ENCODE data around the gene C6orf141.
A peak's percentile ranks its signal among the peaks of the same experiment; 100 is the strongest.

Gene C6orf141

DNA sequence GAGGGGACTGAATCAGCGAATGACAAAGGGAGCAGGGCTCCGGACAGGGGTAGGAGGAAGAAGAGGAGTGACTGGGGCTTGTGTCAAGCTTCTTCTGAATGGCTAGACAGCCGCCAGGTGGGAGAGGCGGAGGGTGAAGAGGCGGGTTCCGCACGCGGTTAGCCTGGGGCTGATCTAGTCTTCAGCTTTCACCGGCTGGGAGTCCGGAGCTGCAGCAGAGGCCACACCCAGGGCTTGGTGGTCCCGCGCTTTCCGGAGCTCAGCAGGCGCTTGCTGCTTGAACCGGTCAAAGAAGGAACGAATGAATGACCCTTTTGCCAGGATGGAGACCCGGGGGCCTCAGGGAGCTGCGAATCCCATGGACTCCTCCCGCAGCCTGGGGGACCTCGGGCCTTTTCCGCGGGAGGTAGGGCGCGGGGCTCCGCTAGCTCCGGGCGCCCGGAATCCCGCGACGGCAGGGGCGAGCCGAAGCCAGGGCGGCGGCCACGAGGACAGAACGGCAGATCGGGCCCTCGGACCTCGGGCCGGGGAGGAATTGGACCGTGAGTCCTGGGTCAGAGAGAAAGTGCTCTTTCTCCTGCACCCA, at the start of gene C6orf141:
TSS of gene C6orf141 (plus strand) at position 177 of the 586 bp plus-strand sequence. CDS start at position 302, 125 bp downstream.
- no peak for DNase-seq (ENCODE audit: low spot score)

DNA sequence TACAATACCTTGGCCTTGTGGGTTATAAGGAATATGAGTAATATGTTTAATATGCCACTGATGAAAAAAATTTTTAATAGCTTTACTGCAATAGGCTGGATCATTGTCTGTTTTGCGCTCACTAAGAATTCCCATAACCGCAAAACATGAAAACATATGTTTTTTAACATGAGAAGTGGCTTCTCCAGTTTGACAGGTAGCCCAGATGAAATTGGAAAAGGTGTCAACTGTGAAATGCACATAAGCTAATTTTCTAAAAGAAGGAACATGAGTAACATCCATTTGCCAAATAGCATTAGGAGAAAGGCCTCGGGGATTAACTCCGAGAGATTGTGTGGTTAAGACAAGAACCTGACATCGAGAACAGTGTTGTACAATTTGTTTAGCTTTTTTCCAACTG, 45.8 kb upstream of the C6orf141 start:
- DNase-seq (ENCODE audit: low spot score), result no peak

DNA sequence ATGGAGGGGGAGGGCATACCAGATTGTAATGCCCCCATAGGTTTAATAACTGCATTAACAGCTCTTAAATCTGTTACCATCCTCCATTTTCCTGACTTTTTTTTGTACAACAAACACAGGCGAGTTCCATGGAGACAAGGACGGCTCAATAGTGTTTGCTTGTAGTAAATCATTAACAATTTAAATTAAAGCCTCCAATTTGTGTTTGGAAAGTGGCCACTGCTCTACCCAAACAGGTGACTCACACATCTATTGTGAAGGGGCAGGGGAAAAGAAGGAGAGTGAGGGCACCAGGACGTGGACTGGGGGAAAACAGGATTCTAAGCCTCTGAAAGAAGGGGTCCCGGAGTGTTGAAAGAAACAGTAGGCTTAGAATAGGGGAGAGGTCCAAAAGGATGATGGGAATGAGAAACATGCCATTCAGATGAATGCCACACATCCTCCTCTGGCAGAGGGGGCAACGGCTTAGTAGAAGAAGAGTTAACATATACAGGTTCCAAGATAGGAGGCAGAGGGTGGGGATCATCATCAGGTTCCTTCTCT, 43.8 kb upstream of the C6orf141 start:
- no peak for DNase-seq (ENCODE audit: low spot score)

DNA sequence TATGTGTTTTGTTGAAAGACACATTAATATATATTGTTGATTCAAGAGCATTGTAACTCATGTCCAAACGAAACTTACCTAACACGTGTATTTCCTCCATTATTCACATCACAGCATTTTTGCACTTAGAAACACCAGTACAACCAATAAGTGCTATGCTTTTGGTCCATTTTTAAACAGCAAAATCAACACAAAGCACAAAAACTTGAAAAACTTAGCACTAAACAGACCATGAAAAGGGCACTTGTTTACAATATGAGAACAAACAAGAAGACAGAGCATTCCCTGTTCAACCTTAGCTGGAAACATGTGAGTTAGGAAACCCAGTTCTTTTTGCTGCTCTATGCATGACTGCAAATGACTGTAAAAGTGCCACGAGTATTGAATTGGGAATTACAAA, 41.1 kb upstream of the C6orf141 start:
- no peak for DNase-seq (ENCODE audit: low spot score)

DNA sequence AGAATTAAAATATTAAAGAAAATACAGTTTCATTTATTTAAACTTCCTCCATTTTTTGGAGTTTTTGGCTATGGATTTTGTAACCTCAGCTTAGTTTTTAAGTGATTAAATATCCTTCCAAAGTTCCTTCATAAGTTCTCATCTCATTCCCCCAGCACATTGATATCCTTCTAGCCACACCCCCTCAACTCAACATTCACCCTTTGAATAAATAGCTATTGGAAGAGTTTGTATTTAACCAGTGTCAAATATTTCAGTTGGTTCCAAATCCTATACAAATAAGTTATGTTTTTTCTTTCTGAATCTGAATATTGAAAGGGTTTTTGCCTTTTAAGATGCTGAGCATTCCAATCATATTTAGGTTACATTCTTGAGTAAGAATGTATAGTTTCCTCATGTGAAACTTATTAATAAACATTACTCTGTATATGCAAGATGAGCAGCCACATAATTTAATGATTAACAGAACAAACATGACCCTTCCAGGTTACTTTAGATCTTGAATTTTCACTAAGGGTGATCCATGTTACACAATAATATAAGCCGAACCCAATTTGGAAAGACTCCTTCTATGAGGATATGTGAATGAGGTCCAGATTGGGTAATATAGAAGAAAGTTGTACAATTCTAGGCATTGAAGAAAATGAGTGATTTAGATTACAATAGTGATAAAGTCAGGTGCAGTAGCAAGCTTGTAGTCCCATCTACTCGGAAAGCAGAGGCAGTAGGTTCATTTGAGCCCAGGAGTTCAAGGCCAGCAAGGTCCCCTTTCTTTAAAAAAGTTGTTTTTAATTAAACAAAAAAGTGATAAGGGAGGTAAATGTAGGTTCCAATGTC, 37.1 kb upstream of the C6orf141 start:
- DNase-seq (ENCODE audit: low spot score), result no peak

DNA sequence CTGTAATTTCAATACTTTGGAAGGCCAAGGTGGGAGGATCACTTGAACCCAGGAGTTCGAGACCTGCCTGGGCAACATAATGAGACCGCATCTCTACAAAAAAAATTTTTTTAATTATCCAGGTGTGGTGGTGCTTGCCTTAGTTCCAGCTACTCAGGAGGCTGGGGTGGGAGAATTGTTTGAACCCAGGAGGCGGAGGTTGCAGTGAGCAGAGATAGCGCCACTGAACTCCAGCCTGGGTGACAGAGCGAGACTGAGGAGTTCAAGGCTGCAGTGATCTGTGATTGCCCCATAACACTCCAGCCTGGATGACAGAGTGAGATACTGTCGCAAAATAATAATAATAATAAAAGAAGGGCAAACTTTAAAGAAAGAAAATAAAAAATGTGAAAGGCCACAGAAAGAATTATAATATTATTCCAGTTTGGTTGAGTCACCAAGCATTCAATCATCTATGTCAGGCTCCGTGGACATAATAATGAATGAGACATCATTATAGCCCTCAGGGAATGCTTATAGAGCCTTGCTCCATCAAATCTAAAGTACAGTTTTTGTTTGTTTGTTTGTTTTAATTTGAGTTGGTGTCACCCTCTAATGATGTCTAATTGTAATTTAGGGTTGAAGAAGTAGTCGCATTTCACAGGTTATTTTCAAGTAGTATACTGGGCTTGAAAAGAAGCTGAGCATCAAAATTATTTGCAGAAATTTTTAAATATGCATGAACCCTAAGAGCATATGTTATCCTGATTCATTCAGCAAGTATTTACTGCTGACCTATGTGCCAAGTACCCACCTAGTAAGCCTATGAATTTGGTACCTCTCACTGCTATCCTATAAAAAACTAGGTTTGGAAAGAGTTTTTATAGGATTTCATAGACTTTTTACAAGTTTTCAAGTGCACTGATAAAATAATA, 35.6 kb upstream of the C6orf141 start:
- DNase-seq (ENCODE audit: low spot score), result no peak

DNA sequence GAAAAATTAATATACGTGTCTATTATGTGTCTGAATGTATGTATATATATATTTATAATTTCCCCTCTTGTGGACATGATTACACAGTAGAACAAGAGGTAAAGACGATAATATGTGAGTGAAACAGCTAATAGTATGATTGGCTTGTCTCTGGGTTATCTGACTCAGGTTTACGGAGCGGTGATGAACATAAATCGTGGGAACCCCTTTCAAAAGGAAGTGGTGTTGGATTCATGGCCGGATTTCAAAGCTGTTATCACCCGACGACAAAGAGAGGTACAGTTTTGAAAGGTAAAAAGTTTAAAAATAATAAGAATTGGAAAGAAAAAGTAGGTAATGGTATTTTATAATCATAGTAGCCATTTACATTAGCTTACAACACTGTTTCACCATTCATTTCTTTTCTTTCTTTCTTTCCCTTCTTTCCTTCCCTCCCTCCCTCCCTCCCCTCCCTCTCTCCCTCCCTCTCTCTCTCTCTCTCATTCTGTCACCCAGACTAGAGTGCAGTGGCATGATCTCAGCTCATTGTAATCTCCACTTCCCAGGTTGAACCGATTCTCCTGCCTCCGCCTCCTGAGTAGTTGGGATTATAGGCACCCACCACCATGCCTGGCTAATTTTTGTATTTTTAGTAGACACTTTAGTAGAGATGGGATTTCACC, 34.9 kb upstream of the C6orf141 start:
- no peak for DNase-seq (ENCODE audit: low spot score)

DNA sequence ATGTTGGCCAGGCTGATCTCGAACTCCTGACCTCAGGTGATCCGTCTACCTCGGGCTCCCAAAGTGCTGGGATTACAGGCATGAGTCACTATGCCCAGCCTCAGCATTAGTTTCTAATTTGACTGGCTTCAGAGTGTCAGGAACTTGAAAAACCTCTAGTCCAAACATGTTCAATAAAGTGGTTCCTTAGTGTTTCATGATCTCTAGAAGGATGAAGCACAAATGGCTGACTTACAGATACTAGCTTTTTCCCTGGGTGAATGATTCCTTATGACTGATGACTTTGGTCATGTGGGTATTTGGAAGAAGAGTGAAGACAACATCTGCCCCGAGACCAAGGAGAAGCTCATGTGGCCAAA, 34.3 kb upstream of the C6orf141 start:
- DNase-seq (ENCODE audit: low spot score), result no peak

DNA sequence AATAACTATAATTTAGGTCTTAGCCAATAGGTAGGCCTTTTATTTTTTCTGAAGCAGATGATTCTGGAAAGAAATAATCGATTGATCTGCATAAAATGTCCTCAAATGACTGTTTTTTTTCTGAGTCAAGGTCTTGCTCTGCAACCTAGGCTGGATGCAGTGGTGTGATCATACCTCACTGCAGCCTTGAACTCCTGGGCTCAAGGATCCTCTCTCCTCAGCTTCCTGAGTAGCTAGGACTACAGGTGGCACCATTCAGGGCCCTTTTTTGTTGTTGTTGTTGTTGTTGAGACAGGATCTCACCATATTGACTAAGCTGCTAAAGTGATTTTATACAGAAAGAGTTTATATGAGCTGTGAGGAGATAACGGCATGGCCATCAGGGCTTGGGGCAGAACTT, 32.5 kb upstream of the C6orf141 start:
- no peak for DNase-seq (ENCODE audit: low spot score)

DNA sequence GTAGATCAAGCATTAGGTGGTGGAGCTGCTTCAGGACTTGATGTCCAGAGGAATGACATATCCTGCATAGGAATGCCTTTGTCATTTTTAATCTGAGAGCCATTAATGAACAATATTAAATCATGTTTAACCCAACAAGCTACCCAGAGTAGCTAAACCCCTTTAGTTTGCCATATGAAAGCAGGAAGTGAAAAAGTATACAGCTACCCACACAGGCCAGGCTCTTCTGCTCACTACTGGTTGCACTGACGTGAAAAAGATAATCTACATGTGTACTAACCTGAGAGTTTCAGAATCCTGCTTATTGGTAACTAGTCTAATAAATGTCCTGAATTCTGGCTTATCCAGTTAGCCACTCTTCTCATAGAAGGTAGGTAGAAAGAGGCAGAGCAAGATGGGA, 30.8 kb upstream of the C6orf141 start:
- no peak for DNase-seq (ENCODE audit: low spot score)

DNA sequence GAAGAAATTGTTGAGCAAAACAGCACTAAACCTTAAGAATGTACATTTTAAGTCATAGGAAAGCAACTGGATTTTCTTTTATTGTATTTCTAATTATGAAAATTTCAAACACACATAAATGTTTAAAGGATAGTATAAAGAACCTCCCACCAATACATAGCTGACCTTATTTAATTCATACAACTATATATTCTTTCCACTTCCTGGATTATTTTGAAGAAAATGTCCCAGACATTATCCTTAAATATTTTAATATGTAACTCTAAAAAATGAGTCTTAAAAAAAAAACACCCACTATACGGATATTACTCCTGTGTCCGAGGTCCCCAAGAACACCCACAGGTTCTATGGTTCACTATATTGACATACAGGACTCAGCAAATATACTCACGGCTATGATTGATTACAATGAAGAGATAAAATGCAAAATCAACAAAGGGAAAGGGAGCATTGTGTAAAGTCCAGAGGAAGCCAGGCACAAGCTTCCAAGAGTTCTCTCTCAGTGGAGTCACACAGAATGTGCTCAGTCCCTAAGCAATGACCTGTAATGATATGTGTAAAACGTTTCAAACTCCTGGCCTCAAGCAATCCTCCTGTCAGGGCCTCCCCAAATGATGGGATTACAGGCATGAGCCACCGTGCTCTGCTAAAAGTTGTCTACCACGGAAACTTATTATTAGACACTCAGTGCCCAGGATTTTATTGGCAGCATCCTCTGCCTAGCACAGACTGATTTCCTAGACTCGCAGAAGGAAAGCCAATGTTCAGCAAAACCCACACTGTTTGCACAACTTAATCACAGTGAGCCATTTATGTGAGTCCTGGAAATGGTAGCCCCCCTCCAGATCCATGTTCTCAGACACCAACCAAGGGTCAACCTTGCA, 27.5 kb upstream of the C6orf141 start:
- no peak for DNase-seq (ENCODE audit: low spot score)

DNA sequence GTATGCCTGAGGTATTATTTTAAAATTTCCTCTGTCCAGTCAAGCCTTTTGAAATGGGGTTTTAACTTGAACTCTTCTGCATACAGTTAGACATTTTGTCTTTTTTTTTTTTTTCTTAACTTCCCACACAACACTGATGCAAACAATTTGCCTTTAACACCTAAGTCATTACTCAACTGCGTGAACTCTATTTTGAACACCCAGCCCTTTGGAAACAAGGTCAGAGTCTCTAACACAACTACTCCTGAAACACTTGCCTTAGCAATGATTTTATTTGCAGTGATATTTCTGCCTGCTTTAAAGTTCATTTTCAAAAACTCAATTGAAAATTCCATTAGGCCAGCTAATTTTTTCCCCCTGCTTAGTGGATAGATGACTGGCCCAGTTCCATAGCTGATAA, 26.6 kb upstream of the C6orf141 start:
- DNase-seq (ENCODE audit: low spot score), result no peak

DNA sequence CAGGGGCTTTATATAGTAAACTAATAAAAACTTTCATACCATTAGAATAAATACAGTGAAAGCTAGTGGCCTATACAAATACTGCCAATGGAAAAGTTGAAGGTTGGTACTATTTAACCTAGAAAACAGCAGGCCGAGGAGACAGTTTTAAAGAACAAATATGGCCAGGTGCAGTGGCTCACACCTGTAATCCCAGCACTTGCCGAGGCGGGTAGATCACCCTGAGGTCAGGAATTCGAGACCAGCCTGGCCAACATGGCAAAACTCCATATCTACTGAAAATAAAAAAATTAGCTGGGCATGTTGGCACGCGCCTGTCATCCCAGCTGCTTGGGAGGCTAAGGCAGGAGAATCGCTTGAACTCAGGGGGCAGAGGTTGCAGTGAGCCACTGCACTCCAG, 25.9 kb upstream of the C6orf141 start:
- DNase-seq (ENCODE audit: low spot score), result no peak

DNA sequence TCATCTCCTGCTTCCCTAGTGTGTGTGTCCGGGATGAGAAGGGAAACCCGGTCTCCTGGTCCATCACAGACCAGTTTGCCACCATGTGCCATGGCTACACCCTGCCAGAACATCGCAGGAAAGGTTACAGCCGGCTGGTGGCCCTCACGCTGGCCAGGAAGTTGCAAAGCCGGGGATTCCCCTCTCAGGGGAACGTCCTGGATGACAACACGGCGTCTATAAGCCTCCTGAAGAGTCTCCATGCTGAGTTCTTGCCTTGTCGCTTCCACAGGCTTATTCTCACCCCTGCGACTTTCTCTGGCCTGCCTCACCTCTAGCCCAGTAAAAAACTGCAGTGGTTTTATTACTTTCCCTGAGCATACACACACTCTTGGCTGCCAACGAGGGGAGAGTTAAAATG, 23.9 kb upstream of the C6orf141 start:
- no peak for DNase-seq (ENCODE audit: low spot score)

DNA sequence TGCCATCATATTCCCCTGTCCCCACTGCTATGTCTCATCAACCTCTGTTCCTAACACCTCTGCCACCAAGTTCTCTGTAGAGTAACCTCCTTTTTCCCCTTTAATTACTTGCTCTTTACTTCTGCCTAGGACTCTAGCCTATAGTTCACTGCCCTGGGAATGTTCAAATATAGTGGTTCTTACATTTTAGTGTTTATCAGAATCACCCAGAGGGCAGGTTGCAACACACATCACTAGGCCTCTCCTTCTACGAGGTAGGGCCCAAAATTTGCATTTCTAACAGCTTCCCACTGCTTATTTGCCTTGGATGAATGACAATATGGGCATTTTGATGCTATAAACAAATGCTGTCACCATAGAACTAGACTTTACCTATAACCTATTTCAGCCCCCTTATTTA, 23.1 kb upstream of the C6orf141 start:
- no peak for DNase-seq (ENCODE audit: low spot score)

DNA sequence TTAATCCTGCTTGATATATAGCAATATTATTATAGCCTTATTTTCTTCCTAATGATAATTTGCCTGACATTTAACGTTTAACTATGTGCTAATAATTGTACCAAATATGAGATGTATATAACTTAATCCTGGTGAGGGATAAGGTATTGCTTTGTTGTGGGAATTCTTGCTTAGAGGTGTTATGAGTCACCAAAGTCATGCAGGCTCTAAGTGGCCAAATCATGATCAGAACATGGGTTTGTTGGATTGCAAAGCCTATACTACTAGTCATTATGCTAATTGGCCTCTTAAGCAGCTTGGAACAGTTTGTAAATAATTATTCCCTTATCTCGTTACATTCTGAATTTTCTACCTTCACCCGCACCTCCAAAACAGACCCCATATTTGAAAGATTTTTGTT, 21.9 kb upstream of the C6orf141 start:
- DNase-seq (ENCODE audit: low spot score), result no peak

DNA sequence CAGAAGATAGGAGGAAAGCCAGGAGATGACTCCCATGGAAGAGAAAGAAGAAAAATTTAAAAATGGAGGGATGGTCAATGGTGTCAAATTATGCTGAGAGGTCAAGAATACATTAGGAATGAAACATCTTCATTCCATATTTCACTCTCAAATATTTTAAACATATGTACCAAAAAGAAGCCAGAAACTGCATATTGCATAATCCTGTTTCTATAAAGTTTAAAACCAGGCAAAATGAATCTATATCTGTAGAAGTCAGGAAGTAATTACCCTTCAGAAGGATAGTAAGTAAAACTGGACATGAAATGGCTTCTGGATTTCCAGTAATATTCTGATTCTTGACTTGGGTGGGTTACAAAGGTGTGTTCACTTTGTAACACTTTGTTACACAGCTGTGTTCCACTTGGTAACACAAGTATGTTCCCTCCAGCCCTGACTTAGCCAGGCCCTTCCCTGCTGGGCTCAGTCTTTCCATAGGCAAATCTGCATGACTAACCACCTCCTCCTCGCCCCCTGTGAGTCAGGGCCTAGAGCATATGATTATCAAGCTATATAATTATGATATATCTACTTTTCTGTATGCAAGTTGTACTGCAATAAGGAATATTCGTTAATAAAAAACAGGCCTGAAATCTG, 20.2 kb upstream of the C6orf141 start:
- no peak for DNase-seq (ENCODE audit: low spot score)

DNA sequence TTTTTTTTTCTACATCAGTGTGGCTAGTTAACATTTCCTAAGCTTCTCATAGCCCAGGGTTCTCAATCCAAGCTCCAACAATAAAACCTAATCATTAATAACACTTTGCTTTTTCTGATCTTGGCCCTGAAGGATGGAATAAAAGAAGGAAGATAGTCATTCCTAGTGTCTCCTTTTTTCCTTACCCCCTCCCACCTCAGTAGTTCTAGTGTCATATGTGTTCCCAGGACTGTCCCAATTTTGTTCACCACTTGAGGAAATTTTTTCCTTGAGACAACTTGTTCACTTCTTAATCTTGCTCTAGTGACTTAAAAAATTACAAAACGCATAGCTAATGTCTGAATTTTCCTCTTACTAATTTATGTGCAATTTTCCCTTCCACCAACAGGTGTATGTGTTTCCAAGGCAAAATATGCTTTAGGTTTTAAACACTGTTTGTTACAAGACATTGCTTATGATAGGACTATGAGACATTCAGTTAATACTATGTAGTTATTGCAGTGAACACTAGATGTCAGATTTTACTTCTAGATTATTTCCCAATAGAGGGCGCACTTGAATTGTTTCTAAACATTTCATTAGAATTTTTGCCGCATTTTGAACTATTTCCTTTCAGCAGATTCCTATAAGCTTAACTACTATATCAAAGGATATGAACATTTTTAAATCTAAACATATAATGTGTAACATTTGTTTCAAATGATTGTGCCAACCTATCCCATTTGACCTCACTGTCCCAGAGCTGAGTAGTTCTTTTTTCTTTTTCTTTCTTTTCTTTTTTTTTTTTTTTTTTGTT, 18.5 kb upstream of the C6orf141 start:
- DNase-seq (ENCODE audit: low spot score), result peak; percentile 80

DNA sequence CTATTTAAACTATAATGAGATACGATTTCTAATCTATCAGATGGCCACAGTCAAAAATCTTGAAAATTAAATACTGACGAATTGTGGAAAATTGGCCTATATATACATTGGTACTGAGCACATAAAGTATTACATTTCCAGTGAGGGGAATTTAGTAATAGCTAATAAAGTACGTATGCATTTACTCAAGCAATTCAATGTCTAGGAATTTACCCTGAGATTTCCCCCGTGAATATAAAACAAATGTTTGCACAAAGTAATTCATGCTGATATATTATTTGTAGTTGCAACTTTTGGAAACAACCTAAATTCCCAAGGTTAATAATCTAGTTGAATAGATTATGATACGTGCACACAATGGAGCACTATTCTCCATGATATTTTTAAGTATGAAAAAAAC, 14.7 kb upstream of the C6orf141 start:
- no peak for DNase-seq (ENCODE audit: low spot score)

DNA sequence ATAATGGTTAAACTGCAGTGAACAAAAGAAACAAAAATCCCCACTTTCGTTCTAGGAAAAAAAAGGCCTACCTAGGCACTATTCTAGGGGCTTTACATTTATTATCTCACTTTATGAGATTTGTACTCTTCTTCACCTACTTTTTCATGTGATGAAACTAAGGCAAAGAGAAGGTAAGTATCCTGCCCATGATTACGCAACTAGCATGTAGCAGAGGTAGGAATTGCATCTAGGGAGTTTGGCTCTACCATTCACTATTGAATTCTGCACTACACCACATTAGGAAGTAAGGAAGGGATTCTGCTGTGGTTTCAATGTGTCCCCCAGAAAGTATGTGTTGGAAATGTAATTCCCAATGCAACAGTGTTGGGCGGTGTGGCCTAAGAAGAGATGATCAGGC, 11.4 kb upstream of the C6orf141 start:
- DNase-seq (ENCODE audit: low spot score), result no peak

Data from COLO829 (cell line).